ENCODE data around the gene SH3PXD2A.

The SH3PXD2A gene

GRCh38 chr10:103677486-103678177 lies 177.7 kb downstream of the SH3PXD2A start:
- Histone ChIP-seq H3K79me2 (ENCODE audit: control insufficient read depth, insufficient read depth, low read length, poor library complexity) (peaks cover 4% of the 10 kb centered on the region), H2BK5ac (ENCODE audit: low read depth, low read length, poor library complexity) (peak overlapping the region; percentile 65), H4K12ac (ENCODE audit: low read depth, low read length) (no peak overlapping the region), H3K27me3 (ENCODE audit: insufficient read depth, low read length) (no peaks in the 10 kb centered on the region), H3K27ac (ENCODE audit: low read depth, low read length) (peak overlapping the region; percentile 84), H2BK12ac (ENCODE audit: low read length) (peak overlapping the region; percentile 30), H3K9me3 (ENCODE audit: insufficient read depth, low read depth, low read length) (peaks cover 1% of the 10 kb centered on the region), H2AFZ (ENCODE audit: insufficient read depth, low read length, poor library complexity) (no peak overlapping the region), H3K4ac (ENCODE audit: low read depth, low read length) (peak overlapping the region; percentile 13), H2AK5ac (ENCODE audit: low read length) (peak overlapping the region; percentile 6), H3K14ac (ENCODE audit: low read length) (peak overlapping the region; percentile 52), H3K23ac (ENCODE audit: low read length) (no peak overlapping the region), H3K4me2 (ENCODE audit: low read length) (no peak overlapping the region), H4K8ac (ENCODE audit: low read depth, low read length) (peak overlapping the region; percentile 50), H3K4me1 (ENCODE audit: control insufficient read depth in 1 of 2, insufficient read depth in 2 of 2, low read length in 2 of 2) (peaks cover 32 to 37% of the 10 kb centered on the region in 2 experiments), H2BK120ac (ENCODE audit: insufficient read depth, low read length, poor library complexity) (peak overlapping the region; percentile 57), H3K18ac (ENCODE audit: low read length) (peak overlapping the region; percentile 38), H3K4me3 (ENCODE audit: low read depth, low read length) (no peak overlapping the region), H3K36me3 (ENCODE audit: control insufficient read depth in 1 of 2, insufficient read depth in 2 of 2, low read length in 2 of 2) (no peaks in the 10 kb centered on the region), H4K91ac (ENCODE audit: low read depth, low read length) (peak overlapping the region; percentile 81), H3K79me1 (ENCODE audit: low read length) (peaks cover 37% of the 10 kb centered on the region), H3K9ac (ENCODE audit: low read length) (no peak overlapping the region)
- WGBS (ENCODE audit: extremely low coverage, insufficient coverage, insufficient read length), result no CpG with 5 or more reads among the region's 13 CpGs
- DNase-seq, result peak in 1 of 2 donors; percentile 32

GRCh38 chr10:103676851-103677417 lies 178.4 kb downstream of the SH3PXD2A start:
- Histone ChIP-seq H3K4me2 (ENCODE audit: low read length) (no peak overlapping the region), H2BK12ac (ENCODE audit: low read length) (no peak overlapping the region), H3K27ac (ENCODE audit: low read depth, low read length) (peak overlapping the region; percentile 98), H4K8ac (ENCODE audit: low read depth, low read length) (peak overlapping the region; percentile 91), H3K14ac (ENCODE audit: low read length) (peak overlapping the region; percentile 97), H2BK120ac (ENCODE audit: insufficient read depth, low read length, poor library complexity) (peak overlapping the region; percentile 98), H4K12ac (ENCODE audit: low read depth, low read length) (no peak overlapping the region), H3K4ac (ENCODE audit: low read depth, low read length) (no peak overlapping the region), H3K79me2 (ENCODE audit: control insufficient read depth, insufficient read depth, low read length, poor library complexity) (peaks cover 4% of the 10 kb centered on the region), H2AFZ (ENCODE audit: insufficient read depth, low read length, poor library complexity) (no peak overlapping the region), H3K79me1 (ENCODE audit: low read length) (peaks cover 38% of the 10 kb centered on the region), H3K18ac (ENCODE audit: low read length) (peak overlapping the region; percentile 91), H3K9ac (ENCODE audit: low read length) (no peak overlapping the region), H3K36me3 (ENCODE audit: control insufficient read depth in 1 of 2, insufficient read depth in 2 of 2, low read length in 2 of 2) (no peaks in the 10 kb centered on the region), H4K91ac (ENCODE audit: low read depth, low read length) (peak overlapping the region; percentile 99), H3K9me3 (ENCODE audit: insufficient read depth, low read depth, low read length) (no peaks in the 10 kb centered on the region), H2BK5ac (ENCODE audit: low read depth, low read length, poor library complexity) (peak overlapping the region; percentile 96), H2AK5ac (ENCODE audit: low read length) (no peak overlapping the region), H3K4me3 (ENCODE audit: low read depth, low read length) (no peak overlapping the region), H3K27me3 (ENCODE audit: insufficient read depth, low read length) (no peaks in the 10 kb centered on the region), H3K4me1 (ENCODE audit: control insufficient read depth in 1 of 2, insufficient read depth in 2 of 2, low read length in 2 of 2) (peaks cover 32 to 37% of the 10 kb centered on the region in 2 experiments), H3K23ac (ENCODE audit: low read length) (no peak overlapping the region)
- WGBS (ENCODE audit: extremely low coverage, insufficient coverage, insufficient read length), result no CpG with 5 or more reads among the region's 16 CpGs
- DNase-seq, result peak; percentile 94 to 98

- DNase-seq, result peak; percentile 86 to 90
- Histone ChIP-seq H3K9ac (ENCODE audit: low read length) (no peak overlapping the region), H2AFZ (ENCODE audit: insufficient read depth, low read length, poor library complexity) (peak overlapping the region; percentile 48), H3K14ac (ENCODE audit: low read length) (peak overlapping the region; percentile 97), H2AK5ac (ENCODE audit: low read length) (peak overlapping the region; percentile 72), H3K27me3 (ENCODE audit: insufficient read depth, low read length) (no peaks in the 10 kb centered on the region), H3K4me1 (ENCODE audit: control insufficient read depth in 1 of 2, insufficient read depth in 2 of 2, low read length in 2 of 2) (peaks cover 32 to 37% of the 10 kb centered on the region in 2 experiments), H3K18ac (ENCODE audit: low read length) (peak overlapping the region; percentile 91), H4K12ac (ENCODE audit: low read depth, low read length) (peak overlapping the region; percentile 78), H2BK120ac (ENCODE audit: insufficient read depth, low read length, poor library complexity) (peak overlapping the region; percentile 98), H3K36me3 (ENCODE audit: control insufficient read depth in 1 of 2, insufficient read depth in 2 of 2, low read length in 2 of 2) (no peaks in the 10 kb centered on the region), H3K27ac (ENCODE audit: low read depth, low read length) (peak overlapping the region; percentile 98), H3K23ac (ENCODE audit: low read length) (no peak overlapping the region), H3K4me3 (ENCODE audit: low read depth, low read length) (no peak overlapping the region), H4K8ac (ENCODE audit: low read depth, low read length) (peak overlapping the region; percentile 91), H2BK12ac (ENCODE audit: low read length) (peak overlapping the region; percentile 97), H3K4me2 (ENCODE audit: low read length) (peak overlapping the region; percentile 34), H4K91ac (ENCODE audit: low read depth, low read length) (peak overlapping the region; percentile 99), H2BK5ac (ENCODE audit: low read depth, low read length, poor library complexity) (peak overlapping the region; percentile 96), H3K79me2 (ENCODE audit: control insufficient read depth, insufficient read depth, low read length, poor library complexity) (peaks cover 4% of the 10 kb centered on the region), H3K4ac (ENCODE audit: low read depth, low read length) (peak overlapping the region; percentile 71), H3K9me3 (ENCODE audit: insufficient read depth, low read depth, low read length) (no peaks in the 10 kb centered on the region), H3K79me1 (ENCODE audit: low read length) (peaks cover 38% of the 10 kb centered on the region)
- WGBS (ENCODE audit: extremely low coverage, insufficient coverage, insufficient read length), result no CpG with 5 or more reads among the region's 7 CpGs
These were observed 179.2 kb downstream of the SH3PXD2A start for GRCh38 chr10:103676058-103676785.

- no peak overlapping the region for H3K27ac ChIP-seq (ENCODE audit: low read depth, low read length)
- no peak overlapping the region for H2AK5ac ChIP-seq (ENCODE audit: low read length)
These were observed 181.8 kb downstream of the SH3PXD2A start for GRCh38 chr10:103673606-103674005.

More at GRCh38 chr10:103673606-103674005, 181.8 kb downstream of the SH3PXD2A start:
- Histone ChIP-seq H3K4me3 (ENCODE audit: low read depth, low read length) (no peak overlapping the region), H3K4ac (ENCODE audit: low read depth, low read length) (no peak overlapping the region), H3K9ac (ENCODE audit: low read length) (no peak overlapping the region), H3K14ac (ENCODE audit: low read length) (peak overlapping the region; percentile 39), H3K9me3 (ENCODE audit: insufficient read depth, low read depth, low read length) (no peaks in the 10 kb centered on the region), H2AFZ (ENCODE audit: insufficient read depth, low read length, poor library complexity) (no peak overlapping the region), H3K36me3 (ENCODE audit: control insufficient read depth in 1 of 2, insufficient read depth in 2 of 2, low read length in 2 of 2) (no peaks in the 10 kb centered on the region), H2BK120ac (ENCODE audit: insufficient read depth, low read length, poor library complexity) (no peak overlapping the region), H4K12ac (ENCODE audit: low read depth, low read length) (no peak overlapping the region), H3K79me1 (ENCODE audit: low read length) (peaks cover 29% of the 10 kb centered on the region), H3K4me2 (ENCODE audit: low read length) (no peak overlapping the region), H4K91ac (ENCODE audit: low read depth, low read length) (peak overlapping the region; percentile 58), H3K23ac (ENCODE audit: low read length) (no peak overlapping the region), H2BK5ac (ENCODE audit: low read depth, low read length, poor library complexity) (no peak overlapping the region), H3K18ac (ENCODE audit: low read length) (no peak overlapping the region), H3K79me2 (ENCODE audit: control insufficient read depth, insufficient read depth, low read length, poor library complexity) (peaks cover 4% of the 10 kb centered on the region), H3K27me3 (ENCODE audit: insufficient read depth, low read length) (no peaks in the 10 kb centered on the region), H3K4me1 (ENCODE audit: control insufficient read depth in 1 of 2, insufficient read depth in 2 of 2, low read length in 2 of 2) (peaks cover 22 to 27% of the 10 kb centered on the region in 2 experiments), H4K8ac (ENCODE audit: low read depth, low read length) (no peak overlapping the region), H2BK12ac (ENCODE audit: low read length) (peak overlapping the region; percentile 37)
- WGBS (ENCODE audit: extremely low coverage, insufficient coverage, insufficient read length), result no CpG with 5 or more reads among the region's 3 CpGs
- no peak for DNase-seq

All from trophoblast cell (in vitro differentiated cells and primary cell).